Thyroid gland (tissue), 4 donors: ENCODE results near the gene TIMP3. TPM values are rescaled to one million over a fixed set of nuclear protein-coding genes. Genes with fewer than 3 reads are reported as not detected.

Source experiments
- DNase-seq, 2 donors: peaks; one replicate each; pipeline ENCODE4 v3.0.0-alpha.2; 2019
- H3K27ac ChIP-seq, 3 donors: fragments of 200-600 bp; sonication (generic); 1 replicate in 2 of 3; 2 replicates in 1 of 3; pipeline ENCODE4 v1.5.1; 2016 to 2019; ENCODE audit warnings: mild to moderate bottlenecking in 1 of 3, moderate library complexity in 1 of 3
- H3K27me3 ChIP-seq: fragments of 200-600 bp; sonication (generic); one replicate; pipeline ENCODE4 v1.5.1; 2019
- H3K36me3 ChIP-seq, 2 donors: fragments of 200-600 bp; sonication (generic); one replicate each; pipeline ENCODE4 v1.5.1; 2016 to 2019
- H3K4me1 ChIP-seq, 2 donors: fragments of 200-600 bp; sonication (generic); one replicate each; pipeline ENCODE4 v1.5.1; 2017 to 2019
- H3K4me3 ChIP-seq, 3 donors: fragments of 200-600 bp; sonication (generic); replicated peaks in 1 of 3; 1 replicate in 2 of 3; 2 replicates in 1 of 3; pipeline ENCODE4 v1.5.1; 2016; ENCODE audit warnings: mild to moderate bottlenecking in 1 of 3
- H3K9me3 ChIP-seq: fragments of 200-600 bp; sonication (generic); one replicate; pipeline ENCODE4 v1.5.1; 2017
- CTCF ChIP-seq, 6 experiments: fragments of 200-600 bp in 3 of 6; fragments of 450-650 bp in 3 of 6; sonication (generic) in 3 of 6; IDR thresholded peaks; one replicate each; pipeline ENCODE4 v1.5.1; 2016 to 2019; ENCODE audit warnings: antibody characterized with exemption in 6 of 6, mild to moderate bottlenecking in 2 of 6, inconsistent platforms in 1 of 6, moderate library complexity in 1 of 6
- POLR2A ChIP-seq, 2 donors: fragments of 450-650 bp; IDR thresholded peaks; one replicate each; pipeline ENCODE4 v1.6.1; 2017; ENCODE audit warnings: antibody characterized with exemption in 2 of 2, mild to moderate bottlenecking in 2 of 2, moderate library complexity in 1 of 2
- WGBS, 2 donors: methylation state at CpG; one replicate each; pipeline ENCODE4 v1.1.5; 2017; 5-methylcytosine and 5-hydroxymethylcytosine counted together
- intact Hi-C: fragments of 100-400 bp; cut with DNase I; formaldehyde crosslinking; loops from one replicate; pipeline ENCODE4 v1.15.1; 2023
- total RNA-seq, 4 donors: library from RNA; depleted of rRNA; stranded (reverse); fragments of >200 nt; gene quantifications; one replicate each; pipeline ENCODE4 v1.2.3, GENCODE V29; 2016

The TIMP3 gene
- total RNA-seq, 4 donors from 2014 or later = 424 to 772 (median 543) TPM

- peaks cover 60 to 78% of the 10 kb centered on the region in 2 donors for H3K4me1 ChIP-seq
- intact Hi-C loops = no loop called here
- DNase-seq = no peak
- TF ChIP-seq POLR2A (IDR thresholded peaks at IDR 0.05) (no peak), CTCF (IDR thresholded peaks at IDR 0.05) (no peak)
- H3K4me3 ChIP-seq = no peak overlapping the region
- no peaks in the 10 kb centered on the region for H3K36me3 ChIP-seq
- 48 to 55% methylated on average over 2 of the region's 2 CpGs for WGBS, 2 donors
- H3K27ac ChIP-seq = peak overlapping the region in 2 of 3 donors; percentile 89 to 90
- no peaks in the 10 kb centered on the region for H3K9me3 ChIP-seq
- H3K27me3 ChIP-seq = no peaks in the 10 kb centered on the region
These were observed 4.8 kb downstream of the TIMP3 start for GRCh38 chr22:32806296-32806695.

GRCh38 chr22:32808038-32808445 lies 6.5 kb downstream of the TIMP3 start:
- H3K27ac ChIP-seq = peak overlapping the region in 2 of 3 donors; percentile 40

GRCh38 chr22:32809786-32810554 lies 8.5 kb downstream of the TIMP3 start:
- H3K4me1 ChIP-seq = peaks cover 45 to 76% of the 10 kb centered on the region in 2 donors
- H3K36me3 ChIP-seq = no peaks in the 10 kb centered on the region
- DNase-seq = no peak
- peak overlapping the region in 2 of 3 donors; percentile 26 to 40 for H3K27ac ChIP-seq
- WGBS, 2 donors = 66 to 68% methylated on average over 6 of the region's 6 CpGs
- H3K4me3 ChIP-seq = no peak overlapping the region
- H3K9me3 ChIP-seq = no peaks in the 10 kb centered on the region
- TF ChIP-seq POLR2A (IDR thresholded peaks at IDR 0.05) = no peak
- no peak for TF ChIP-seq CTCF (IDR thresholded peaks at IDR 0.05)
- intact Hi-C loops = no loop called here
- no peaks in the 10 kb centered on the region for H3K27me3 ChIP-seq

More at GRCh38 chr22:32808038-32808445, 6.5 kb downstream of the TIMP3 start:
- intact Hi-C loops = no loop called here
- TF ChIP-seq POLR2A (IDR thresholded peaks at IDR 0.05) = no peak
- no peak for TF ChIP-seq CTCF (IDR thresholded peaks at IDR 0.05)
- Histone ChIP-seq H3K36me3 (no peaks in the 10 kb centered on the region), H3K4me1 (peaks cover 59 to 81% of the 10 kb centered on the region in 2 donors), H3K9me3 (no peaks in the 10 kb centered on the region), H3K27me3 (no peaks in the 10 kb centered on the region), H3K4me3 (no peak overlapping the region)
- no peak for DNase-seq
- 55 to 67% methylated on average over 4 of the region's 4 CpGs for WGBS, 2 donors

- TF ChIP-seq POLR2A (IDR thresholded peaks at IDR 0.05) (no peak), CTCF (IDR thresholded peaks at IDR 0.05) (no peak)
- peak overlapping the region in 1 of 3 donors; percentile 26 for H3K27ac ChIP-seq
These were observed 9.1 kb downstream of the TIMP3 start for GRCh38 chr22:32810555-32811133.

More at GRCh38 chr22:32810555-32811133, 9.1 kb downstream of the TIMP3 start:
- Histone ChIP-seq H3K9me3 (no peaks in the 10 kb centered on the region), H3K27me3 (no peaks in the 10 kb centered on the region), H3K4me3 (no peak overlapping the region), H3K4me1 (peaks cover 45 to 74% of the 10 kb centered on the region in 2 donors), H3K36me3 (no peaks in the 10 kb centered on the region)
- WGBS, 2 donors = 79 to 80% methylated on average over 6 of the region's 6 CpGs
- DNase-seq = no peak
- intact Hi-C loops = no loop called here
